Osteocyte (in vitro differentiated cells): ENCODE results near the gene LRP1B. TPM values are rescaled to one million over a fixed set of nuclear protein-coding genes. Genes with fewer than 3 reads are reported as not detected.

ENCODE experiments used
- DNase-seq: peaks from one replicate; pipeline ENCODE4 v3.0.0; 2021; ENCODE audit warnings: mixed read lengths; ENCODE audit not compliant: unreplicated experiment; ENCODE audit errors: extremely low spot score
- H3K27ac Mint-ChIP-seq: one replicate; pipeline ENCODE4 v1.8.0; 2021; ENCODE audit warnings: mild to moderate bottlenecking, mixed read lengths; ENCODE audit not compliant: unreplicated experiment
- H3K27me3 Mint-ChIP-seq: one replicate; pipeline ENCODE4 v1.8.0; 2021; ENCODE audit warnings: mixed read lengths; ENCODE audit not compliant: unreplicated experiment
- H3K36me3 Mint-ChIP-seq: one replicate; pipeline ENCODE4 v1.8.0; 2021; ENCODE audit warnings: mixed read lengths; ENCODE audit not compliant: unreplicated experiment
- H3K4me1 Mint-ChIP-seq: one replicate; pipeline ENCODE4 v1.8.0; 2021; ENCODE audit warnings: mixed read lengths; ENCODE audit not compliant: unreplicated experiment
- H3K4me3 Mint-ChIP-seq: one replicate; pipeline ENCODE4 v1.8.0; 2021; ENCODE audit warnings: mild to moderate bottlenecking, moderate library complexity, mixed read lengths; ENCODE audit not compliant: unreplicated experiment
- H3K9me3 Mint-ChIP-seq: one replicate; pipeline ENCODE4 v1.8.0; 2021; ENCODE audit warnings: mixed read lengths; ENCODE audit not compliant: unreplicated experiment
- total RNA-seq: library from RNA; stranded (reverse); gene quantifications from 2 replicates; pipeline ENCODE4 v1.2.1, GENCODE V29; 2021
- TF ChIP-seq, protein P1 (sequence below): fragments of 200-600 bp; sonication (generic); IDR thresholded peaks from 2 replicates; pipeline ENCODE4 v1.5.0; 2021; ENCODE audit warnings: antibody characterized with exemption, mild to moderate bottlenecking, moderate library complexity

Gene LRP1B
- total RNA-seq, 1 donor from 2014 or later: 3.6 TPM

DNA sequence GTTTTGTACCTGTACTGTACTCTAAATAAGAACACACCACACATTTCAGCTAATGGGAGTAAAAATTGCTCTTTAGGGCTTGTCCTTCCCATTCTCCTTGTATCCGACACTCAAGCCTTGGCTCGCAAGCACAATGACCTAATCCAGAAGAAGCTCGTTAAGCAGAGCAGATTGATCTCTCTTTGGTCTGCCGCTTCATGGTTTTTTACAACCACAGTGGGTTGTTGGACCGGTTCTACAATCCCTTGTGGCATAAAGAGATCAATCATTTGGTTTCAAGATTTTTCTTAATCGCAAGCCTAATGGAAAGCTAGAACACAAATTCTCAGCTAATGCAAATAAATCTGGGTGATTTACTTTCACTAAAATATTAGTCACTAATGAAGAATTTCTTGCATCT, 662.1 kb downstream of the LRP1B start:
- Mint-ChIP-seq H3K9me3 (no peaks in the 10 kb centered on the region), H3K27ac (no peak overlapping the region), H3K36me3 (no peaks in the 10 kb centered on the region), H3K27me3 (no peaks in the 10 kb centered on the region), H3K4me1 (peaks cover 7% of the 10 kb centered on the region), H3K4me3 (no peak overlapping the region)
- TF ChIP-seq, protein P1, sequence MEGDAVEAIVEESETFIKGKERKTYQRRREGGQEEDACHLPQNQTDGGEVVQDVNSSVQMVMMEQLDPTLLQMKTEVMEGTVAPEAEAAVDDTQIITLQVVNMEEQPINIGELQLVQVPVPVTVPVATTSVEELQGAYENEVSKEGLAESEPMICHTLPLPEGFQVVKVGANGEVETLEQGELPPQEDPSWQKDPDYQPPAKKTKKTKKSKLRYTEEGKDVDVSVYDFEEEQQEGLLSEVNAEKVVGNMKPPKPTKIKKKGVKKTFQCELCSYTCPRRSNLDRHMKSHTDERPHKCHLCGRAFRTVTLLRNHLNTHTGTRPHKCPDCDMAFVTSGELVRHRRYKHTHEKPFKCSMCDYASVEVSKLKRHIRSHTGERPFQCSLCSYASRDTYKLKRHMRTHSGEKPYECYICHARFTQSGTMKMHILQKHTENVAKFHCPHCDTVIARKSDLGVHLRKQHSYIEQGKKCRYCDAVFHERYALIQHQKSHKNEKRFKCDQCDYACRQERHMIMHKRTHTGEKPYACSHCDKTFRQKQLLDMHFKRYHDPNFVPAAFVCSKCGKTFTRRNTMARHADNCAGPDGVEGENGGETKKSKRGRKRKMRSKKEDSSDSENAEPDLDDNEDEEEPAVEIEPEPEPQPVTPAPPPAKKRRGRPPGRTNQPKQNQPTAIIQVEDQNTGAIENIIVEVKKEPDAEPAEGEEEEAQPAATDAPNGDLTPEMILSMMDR: no peak
- no peak for DNase-seq

DNA sequence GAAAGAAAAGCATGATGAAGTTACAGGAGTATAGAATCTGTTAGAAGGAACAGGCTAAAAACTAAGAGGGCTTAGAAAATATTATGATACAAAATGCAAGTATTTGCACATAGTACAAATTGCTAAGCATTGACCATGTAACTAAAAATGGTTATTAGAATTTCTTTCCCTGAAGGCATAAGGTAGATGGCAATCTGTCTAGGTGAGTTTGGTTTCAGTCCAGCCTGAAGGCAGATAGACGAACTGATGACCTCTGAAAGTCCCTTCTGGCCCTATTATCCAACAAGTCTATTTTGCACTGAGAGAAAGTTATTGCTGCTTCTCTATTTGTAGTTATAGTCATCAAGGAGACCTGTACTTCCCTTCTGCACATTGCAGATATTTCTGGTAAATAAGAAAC, 663.5 kb downstream of the LRP1B start:
- no peak overlapping the region for H3K27ac Mint-ChIP-seq
- no peaks in the 10 kb centered on the region for H3K27me3 Mint-ChIP-seq
- DNase-seq: no peak
- no peak overlapping the region for H3K4me3 Mint-ChIP-seq
- peaks cover 7% of the 10 kb centered on the region for H3K4me1 Mint-ChIP-seq
- no peaks in the 10 kb centered on the region for H3K9me3 Mint-ChIP-seq
- H3K36me3 Mint-ChIP-seq: no peaks in the 10 kb centered on the region
- TF ChIP-seq, protein P1: no peak

DNA sequence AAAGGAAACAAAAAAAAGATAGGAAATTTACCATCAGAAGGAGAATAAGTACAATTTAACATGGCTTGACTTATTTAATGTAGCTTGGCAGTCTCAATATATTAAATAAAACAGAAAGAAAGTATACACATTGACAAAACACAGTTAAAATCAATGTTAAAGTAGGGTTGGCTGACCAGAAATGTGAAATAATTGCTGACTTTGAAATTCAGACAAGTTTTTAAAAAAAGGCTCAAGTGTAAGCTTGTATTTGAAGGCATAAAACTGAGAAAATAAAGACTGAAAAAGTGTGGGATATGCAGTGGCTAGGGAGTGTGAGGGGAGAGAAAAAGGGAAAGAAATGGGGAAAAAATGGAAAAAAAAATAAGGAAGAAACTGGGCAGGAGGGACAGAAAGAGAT, 665.8 kb downstream of the LRP1B start:
- no peak overlapping the region for H3K4me3 Mint-ChIP-seq
- H3K36me3 Mint-ChIP-seq: no peaks in the 10 kb centered on the region
- H3K27ac Mint-ChIP-seq: no peak overlapping the region
- TF ChIP-seq, protein P1: no peak
- H3K27me3 Mint-ChIP-seq: no peaks in the 10 kb centered on the region
- no peaks in the 10 kb centered on the region for H3K9me3 Mint-ChIP-seq
- no peak for DNase-seq
- H3K4me1 Mint-ChIP-seq: peaks cover under 1% of the 10 kb centered on the region

DNA sequence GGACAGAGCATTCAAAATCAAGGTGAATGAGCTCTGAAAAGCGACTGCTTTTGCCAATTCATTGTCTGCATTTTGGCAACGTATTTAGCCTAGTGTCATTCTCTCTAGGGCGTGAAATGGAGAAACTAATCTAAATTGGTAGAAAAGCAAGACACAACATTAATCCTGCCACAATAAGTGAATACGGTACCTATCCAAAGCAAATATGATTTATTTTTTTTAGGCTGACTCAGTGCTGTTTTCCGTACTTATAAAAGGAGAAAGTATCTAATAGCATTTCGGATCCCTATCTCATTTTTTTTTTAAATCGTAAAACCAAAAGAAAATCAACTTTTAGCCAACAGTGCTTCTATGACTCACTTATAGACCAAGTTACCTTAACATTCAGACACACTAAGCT, 672.5 kb downstream of the LRP1B start:
- DNase-seq: no peak
- Mint-ChIP-seq H3K27ac (no peak overlapping the region), H3K9me3 (peaks cover 3% of the 10 kb centered on the region), H3K36me3 (no peaks in the 10 kb centered on the region), H3K4me3 (no peak overlapping the region), H3K4me1 (peaks cover 7% of the 10 kb centered on the region), H3K27me3 (no peaks in the 10 kb centered on the region)
- TF ChIP-seq, protein P1: no peak

DNA sequence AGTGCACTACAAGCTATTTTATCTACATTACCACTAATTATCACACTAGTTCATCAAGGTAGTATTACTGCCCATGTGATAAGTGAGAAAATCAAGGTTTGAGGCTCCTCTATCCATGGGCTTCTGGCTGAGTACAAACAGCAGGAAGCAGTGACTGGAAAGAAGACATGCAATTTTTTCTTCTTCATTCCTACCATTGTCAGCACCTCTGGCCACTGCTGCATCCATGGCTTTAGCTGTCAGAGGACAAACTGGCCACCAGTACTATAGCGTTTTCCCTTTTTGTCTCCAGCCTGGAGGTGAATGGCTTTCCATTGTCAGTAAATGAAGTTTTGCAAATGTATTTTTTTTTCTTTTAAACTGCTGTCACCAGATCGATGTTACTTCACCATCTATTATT, 674.9 kb downstream of the LRP1B start:
- no peak for DNase-seq
- Mint-ChIP-seq H3K4me1 (peaks cover 7% of the 10 kb centered on the region), H3K4me3 (no peak overlapping the region), H3K27ac (no peak overlapping the region), H3K9me3 (peaks cover 3% of the 10 kb centered on the region), H3K27me3 (no peaks in the 10 kb centered on the region), H3K36me3 (no peaks in the 10 kb centered on the region)
- TF ChIP-seq, protein P1: no peak
